Measurements from ENCODE around the gene SUCO. TPM values are rescaled to one million over a fixed set of nuclear protein-coding genes. Genes with fewer than 3 reads are reported as not detected.

The SUCO gene
- total and polyA plus RNA-seq, 2 experiments from 2014 or later, result 18.0 to 49.8 TPM

- no peak for TF ChIP-seq ZNF331 (CRISPR knock-in tag; IDR thresholded peaks at IDR 0.05; ENCODE audit: low read depth)
- TF ChIP-seq JUNB (IDR thresholded peaks at IDR 0.05; ENCODE audit: unreplicated experiment), result no peak
- TF ChIP-seq CTCF (conservative IDR thresholded peaks at IDR 0.05; ENCODE audit: low read depth in 2 of 2), result no peak
- no peak for TF ChIP-seq REST (IDR thresholded peaks at IDR 0.05; ENCODE audit: unreplicated experiment)
- TF ChIP-seq ZNF114 (CRISPR knock-in tag; IDR thresholded peaks at IDR 0.05), result no peak
Measured at GRCh38 chr1:172603816-172604215, 70.9 kb downstream of the SUCO start (continued).

GRCh38 chr1:172605641-172606040, 72.7 kb downstream of the SUCO start:
- H3K27ac Mint-ChIP-seq, result no peak overlapping the region
- no peak for TF ChIP-seq EZH2 (IDR thresholded peaks at IDR 0.05; ENCODE audit: low read depth, unreplicated experiment)
- TF ChIP-seq ZNF331 (CRISPR knock-in tag; IDR thresholded peaks at IDR 0.05; ENCODE audit: low read depth), result no peak
- no peak for TF ChIP-seq STAT1 (IDR thresholded peaks at IDR 0.05; ENCODE audit: unreplicated experiment)
- TF ChIP-seq ZNF462 (CRISPR knock-in tag; IDR thresholded peaks at IDR 0.05), result no peak
- no peak for TF ChIP-seq CREB1 (CRISPR knock-in tag; IDR thresholded peaks at IDR 0.05; ENCODE audit: low read depth)
- no peak for TF ChIP-seq CTCF (conservative IDR thresholded peaks at IDR 0.05; ENCODE audit: low read depth in 2 of 2)

More at GRCh38 chr1:172605641-172606040, 72.7 kb downstream of the SUCO start:
- H3K27me3 Mint-ChIP-seq (ENCODE audit: insufficient read depth, low read depth, poor library complexity), result no peaks in the 10 kb centered on the region
- H3K4me1 Mint-ChIP-seq, result no peaks in the 10 kb centered on the region
- peaks cover 14% of the 10 kb centered on the region; the same call in 1 of the 2 replicates for H3K36me3 ChIP-seq (ENCODE audit: insufficient read depth)
- no peak overlapping the region for H3K27ac ChIP-seq (ENCODE audit: low read depth)
- H3K4me3 ChIP-seq, result no peak overlapping the region
- no peaks in the 10 kb centered on the region for H3K79me2 ChIP-seq (replicated peaks; ENCODE audit: insufficient read depth)
- H3K9me3 Mint-ChIP-seq, result no peaks in the 10 kb centered on the region
- H3K27me3 ChIP-seq (ENCODE audit: insufficient read depth), result no peaks in the 10 kb centered on the region
- no peak for ATAC-seq
- no peak overlapping the region for H3K4me3 Mint-ChIP-seq
- DNase-seq (ENCODE audit: low spot score), result no peak
- H3K4me1 ChIP-seq (ENCODE audit: insufficient read depth), result no peaks in the 10 kb centered on the region
- no peaks in the 10 kb centered on the region for H3F3A ChIP-seq (replicated peaks; ENCODE audit: low read depth)
- no peak overlapping the region for H3K4me2 ChIP-seq
- no peaks in the 10 kb centered on the region for H3K9me2 ChIP-seq (ENCODE audit: insufficient read depth)
- H3K36me3 Mint-ChIP-seq (ENCODE audit: low read depth), result peaks cover 32% of the 10 kb centered on the region
- no peak overlapping the region for H2AFZ ChIP-seq
- no peaks in the 10 kb centered on the region for H4K20me1 ChIP-seq (replicated peaks; ENCODE audit: insufficient read depth)
